ENCODE results near the gene SPG11.
"Not testable (repeated sequence)": the region's sequence is repeated elsewhere in the genome, so short reads cannot be mapped to it uniquely, and the experiment has no call there.

SPG11 gene

GRCh38 chr15:44603126-44603525 is 60.3 kb downstream of the SPG11 start:
- DNase-seq: no peak

GRCh38 chr15:44598892-44599291 is 64.6 kb downstream of the SPG11 start:
- no peak for DNase-seq

GRCh38 chr15:44598066-44598465 is 65.4 kb downstream of the SPG11 start:
- DNase-seq: no peak

- no peak for DNase-seq
Observed at GRCh38 chr15:44596511-44597010, 66.9 kb downstream of the SPG11 start.

DNA sequence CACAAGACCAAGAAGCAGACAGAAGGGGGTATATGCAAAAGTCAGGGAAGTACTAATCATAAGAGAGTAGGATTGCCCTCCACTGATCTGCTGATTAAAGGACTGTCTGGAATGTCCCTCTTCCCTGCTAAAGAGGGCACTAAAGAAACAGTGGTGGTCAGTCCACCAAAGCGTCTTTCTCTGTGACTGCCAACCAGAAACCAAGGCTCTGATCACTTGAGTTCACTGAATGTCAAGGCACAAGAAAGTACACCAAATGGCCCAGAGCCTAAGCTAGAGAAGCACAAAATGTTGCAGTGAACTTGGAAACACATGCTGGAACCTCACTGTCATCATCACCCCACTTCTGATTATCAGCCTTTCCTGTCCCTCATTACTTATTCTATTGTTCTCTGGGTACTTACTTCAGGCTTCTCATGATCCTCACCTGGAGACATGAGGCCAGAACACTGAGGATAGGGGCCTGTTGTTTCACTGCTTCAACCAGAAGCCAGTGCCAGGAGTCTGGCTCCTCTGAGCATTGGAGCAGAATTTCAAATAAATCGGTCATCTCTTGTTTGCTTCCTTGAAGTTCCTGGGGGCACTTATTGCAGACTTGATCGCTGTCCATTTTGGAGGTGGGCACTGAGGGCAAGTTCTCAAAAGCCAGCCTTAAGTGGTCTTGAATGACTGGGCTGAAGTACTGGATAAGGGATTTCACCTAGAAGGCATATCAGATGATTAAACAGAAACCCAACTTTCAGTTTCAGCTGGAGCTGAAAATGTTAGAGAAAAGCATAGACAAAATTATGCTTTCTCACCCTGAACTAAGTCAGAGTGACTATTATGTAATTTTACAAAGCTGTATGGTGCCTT is 67.6 kb downstream of the SPG11 start:
- DNase-seq: no peak

- no peak for DNase-seq
Observed at GRCh38 chr15:44595246-44595645, 68.2 kb downstream of the SPG11 start.

- DNase-seq: no peak
Observed at GRCh38 chr15:44593042-44593736, 70.3 kb downstream of the SPG11 start.

DNA sequence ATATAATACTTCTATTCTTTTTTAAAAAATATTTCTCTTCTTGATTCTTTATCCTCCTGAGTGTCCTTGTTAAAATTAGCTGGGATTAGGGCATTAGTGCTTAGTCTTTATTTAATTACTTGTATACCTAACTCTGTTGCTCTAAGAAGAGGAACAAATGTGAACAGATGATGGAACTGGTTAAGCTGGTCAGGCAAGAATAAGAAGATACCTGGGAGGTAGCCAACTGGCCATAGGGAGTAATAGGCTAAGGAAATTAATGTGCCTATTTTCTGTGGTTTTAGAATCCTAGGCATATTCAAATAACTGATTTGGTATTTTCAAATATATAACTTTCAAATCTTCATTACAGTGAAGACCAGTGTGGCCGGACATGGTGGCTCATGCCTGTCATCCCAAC is 72.1 kb downstream of the SPG11 start:
- DNase-seq: no peak

DNA sequence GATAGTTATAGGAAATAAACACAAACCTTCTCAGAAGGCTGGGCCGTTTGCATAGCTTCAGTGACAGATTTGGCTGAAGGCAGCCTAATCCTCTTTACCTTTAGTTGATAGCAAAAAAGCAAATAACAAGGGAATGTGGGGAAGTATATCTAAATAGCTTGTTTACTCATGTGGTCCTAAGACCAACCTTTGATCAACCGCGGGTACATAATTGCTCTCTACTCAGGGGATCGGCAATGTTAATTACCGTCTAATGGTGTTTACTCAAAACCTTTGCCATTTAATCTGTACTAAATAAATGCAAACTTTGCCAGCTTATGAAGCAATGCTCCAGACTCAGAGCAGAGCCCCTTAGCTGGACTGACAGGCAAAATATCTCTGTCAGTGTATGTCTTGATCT is 74.9 kb downstream of the SPG11 start:
- DNase-seq: no peak

DNA sequence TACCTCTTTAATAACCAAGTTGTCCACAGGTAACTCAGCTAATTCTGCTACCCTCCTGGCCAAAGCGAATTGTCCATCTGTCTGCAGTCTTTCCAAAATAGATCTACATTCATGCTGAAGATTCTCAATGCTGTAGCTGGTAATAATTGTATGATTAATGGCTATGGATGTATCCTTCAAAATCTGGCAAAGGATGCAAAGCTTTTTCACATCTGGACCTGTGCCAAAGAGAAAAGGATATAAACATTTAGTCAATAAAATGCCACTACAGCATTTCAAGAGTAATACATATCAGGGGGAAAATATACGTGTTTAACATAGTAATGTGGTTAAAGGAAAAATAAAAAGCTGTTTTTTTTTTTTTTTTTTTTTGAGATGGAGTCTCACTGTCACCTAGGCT is 77.8 kb downstream of the SPG11 start:
- no peak for DNase-seq

DNA sequence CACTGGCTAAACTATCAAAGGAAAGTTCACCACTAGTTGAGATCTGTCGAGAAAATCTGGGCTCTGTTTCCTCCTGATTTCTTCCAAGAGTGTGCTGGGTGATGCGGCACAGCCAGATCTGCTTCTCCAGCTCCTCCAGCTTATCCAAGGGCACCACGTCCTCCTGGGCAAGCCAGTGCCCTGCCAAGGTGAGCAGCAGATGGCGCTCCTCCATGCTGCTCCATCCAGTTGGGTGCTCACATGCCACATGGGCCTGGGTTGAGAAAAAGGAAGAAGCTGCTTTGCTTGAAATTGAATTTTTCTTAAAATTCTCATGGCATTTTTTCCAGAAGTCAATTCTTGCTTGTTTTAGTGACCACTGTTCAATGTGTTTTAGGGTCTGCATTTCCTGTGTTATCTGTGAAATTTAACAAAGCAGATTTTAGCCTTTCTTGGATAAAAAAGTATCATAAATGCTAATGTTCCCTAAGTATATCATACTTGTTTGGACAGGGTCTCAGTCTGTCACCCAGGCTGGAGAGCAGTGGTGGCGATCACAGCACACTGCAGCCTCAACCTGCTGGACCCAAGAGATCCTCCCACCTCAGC is 79.2 kb downstream of the SPG11 start:
- DNase-seq: peak; percentile 13

- DNase-seq: no peak
Observed at GRCh38 chr15:44580105-44580504, 83.4 kb downstream of the SPG11 start.

DNA sequence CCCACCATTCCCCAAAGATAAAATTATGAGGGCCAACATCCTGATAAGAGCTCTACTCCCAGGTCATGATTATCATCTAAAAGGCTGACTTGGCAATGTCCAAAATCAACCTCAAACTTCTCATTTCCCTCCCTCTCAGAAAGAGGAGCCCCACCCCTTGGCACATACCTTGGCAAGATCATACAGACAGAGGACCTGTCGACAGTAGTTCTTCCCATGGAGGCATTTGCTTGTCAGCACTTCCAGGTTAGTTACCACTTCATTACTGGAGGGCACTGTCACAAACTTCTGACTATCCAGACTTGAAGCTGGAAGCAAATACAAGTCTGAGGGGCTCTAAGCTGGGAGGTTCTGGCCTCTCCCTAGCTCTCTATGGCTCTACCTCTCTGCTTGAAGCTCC is 88.7 kb downstream of the SPG11 start:
- DNase-seq: no peak

- DNase-seq: no peak
Observed at GRCh38 chr15:44573386-44573785, 90.1 kb downstream of the SPG11 start.

DNA sequence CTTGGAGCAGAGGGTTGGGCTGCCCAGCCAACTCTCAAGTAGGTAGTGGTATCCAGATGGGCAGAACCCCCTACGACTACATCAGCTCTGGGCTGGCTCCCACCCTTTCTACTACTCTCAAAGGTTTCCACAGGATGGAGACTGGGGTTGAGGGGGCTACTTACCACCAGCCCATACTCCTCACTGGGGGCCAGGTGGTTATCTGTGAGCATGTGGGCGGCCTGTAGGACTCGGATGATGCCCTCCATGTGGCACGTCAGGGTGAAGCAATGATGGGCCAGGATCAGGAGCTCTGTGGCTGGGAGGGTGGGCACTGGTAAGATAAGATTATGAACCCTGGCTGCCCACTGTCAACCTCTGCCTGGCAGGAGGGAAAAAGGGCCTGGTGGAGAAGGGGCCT is 93.1 kb downstream of the SPG11 start:
- DNase-seq: no peak

DNA sequence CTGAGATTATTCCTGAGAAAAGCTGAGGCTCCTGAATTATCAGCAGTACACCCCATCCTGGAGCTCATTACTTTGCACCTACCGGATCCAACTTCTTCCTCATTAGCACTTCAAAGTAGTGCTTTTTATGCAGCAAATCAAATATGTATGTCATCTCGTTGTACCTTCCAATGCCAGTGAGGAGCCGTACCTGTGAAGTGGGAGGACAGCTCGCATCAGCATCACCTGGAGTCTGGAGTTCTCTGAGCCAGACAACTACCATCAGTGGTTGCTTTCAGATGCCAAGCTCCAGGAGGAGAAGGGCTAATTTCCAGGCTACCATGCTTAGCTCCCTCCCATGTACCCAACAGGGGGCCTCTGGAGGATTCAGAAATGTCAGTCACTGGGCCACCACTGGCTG is 94.1 kb downstream of the SPG11 start:
- DNase-seq: no peak

DNA sequence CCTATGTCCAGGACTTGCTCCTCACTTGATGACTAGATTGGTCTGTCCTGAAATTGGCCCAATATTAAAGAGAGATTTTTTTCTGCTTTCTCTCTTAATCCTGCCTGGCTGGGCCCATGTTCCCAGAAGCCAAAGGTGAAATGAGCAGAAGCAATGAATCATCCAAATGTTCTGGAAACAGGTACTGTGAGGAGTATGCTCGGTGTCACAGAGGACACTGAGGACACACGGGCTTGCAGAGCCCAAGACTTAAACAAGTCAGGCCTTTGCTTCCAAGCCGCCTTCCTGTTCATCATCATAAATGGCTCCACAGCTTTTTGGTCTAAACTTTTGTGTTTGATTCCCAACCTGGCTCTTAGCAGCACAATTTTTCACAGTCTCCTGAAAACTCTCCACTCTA is 95.1 kb downstream of the SPG11 start:
- DNase-seq: no peak

DNA sequence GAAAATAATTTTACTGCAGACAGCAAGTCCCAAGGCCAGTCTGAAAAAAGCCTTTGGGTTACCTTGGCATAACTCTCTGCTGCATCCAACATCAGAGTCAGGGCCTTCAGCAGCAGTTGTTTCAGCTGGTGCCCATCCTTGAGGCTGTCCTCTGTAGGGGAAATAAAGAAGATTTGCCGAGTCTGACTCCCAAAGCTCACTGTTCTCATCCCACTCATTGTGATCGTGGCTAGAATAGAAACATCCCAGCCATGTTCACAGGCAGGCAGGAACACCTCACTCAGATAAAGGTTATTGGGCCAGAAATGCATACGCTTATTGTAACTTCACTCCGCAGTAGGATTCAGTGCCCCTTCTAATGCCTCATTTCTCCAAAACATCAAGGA is 97.3 kb downstream of the SPG11 start:
- DNase-seq: no peak

- no peak for DNase-seq
Observed at GRCh38 chr15:44565387-44566154, 97.9 kb downstream of the SPG11 start.

DNA sequence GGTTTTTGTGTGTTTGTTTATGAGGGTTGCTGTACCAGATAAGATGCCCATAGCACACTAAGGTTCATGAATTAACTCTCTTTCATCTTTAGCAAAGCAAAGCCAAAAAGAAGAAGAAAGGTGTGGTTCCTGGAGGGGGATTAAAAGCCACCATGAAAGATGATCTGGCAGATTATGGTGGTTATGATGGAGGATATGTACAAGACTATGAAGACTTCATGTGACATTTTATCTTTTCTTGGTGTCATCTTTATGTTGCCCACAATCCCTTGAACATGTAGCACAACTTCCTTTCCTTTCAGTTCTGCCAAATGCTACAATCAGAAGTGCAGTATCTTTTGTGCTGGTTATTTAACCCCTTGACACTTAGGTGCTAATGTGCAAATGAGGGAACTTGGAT is 102.5 kb downstream of the SPG11 start:
- DNase-seq: not testable (repeated sequence)

- DNase-seq: no peak
Observed at GRCh38 chr15:44554934-44555723, 108.3 kb downstream of the SPG11 start.

DNA sequence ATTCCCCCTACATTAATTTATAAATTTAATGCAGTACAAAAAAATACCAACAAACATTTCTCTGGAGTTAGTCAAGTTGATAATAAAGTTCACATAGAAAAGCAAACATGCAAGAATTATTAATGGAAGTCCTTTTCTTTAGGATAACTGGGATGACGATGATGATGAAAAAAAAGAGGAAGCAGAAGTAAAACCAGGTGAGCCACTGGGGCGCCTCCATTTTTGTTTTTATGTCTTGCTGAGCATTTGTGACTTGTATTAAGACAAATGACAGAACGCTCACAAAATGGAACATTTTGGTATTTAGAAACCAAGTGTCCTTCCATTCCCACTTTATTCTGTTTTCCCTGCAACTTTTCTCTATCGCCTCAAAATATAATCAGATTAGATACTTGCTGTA is 112.7 kb downstream of the SPG11 start:
- no peak for DNase-seq
